Peyer's patch (tissue), 4 donors: ENCODE measurements around the gene PLOD3. TPM values are rescaled to one million over a fixed set of nuclear protein-coding genes. Genes with fewer than 3 reads are reported as not detected.

Source experiments
- DNase-seq, 3 donors: peaks; one replicate each; pipeline ENCODE4 v3.0.0-alpha.2; 2017 to 2019
- H3K27ac ChIP-seq, 4 donors: fragments of 200-600 bp; sonication (generic); one replicate each; pipeline ENCODE4 v1.5.1; 2016 to 2019
- H3K27me3 ChIP-seq, 2 donors: fragments of 200-600 bp; sonication (generic); one replicate each; pipeline ENCODE4 v1.5.1; 2019
- H3K36me3 ChIP-seq, 3 donors: fragments of 200-600 bp; sonication (generic); one replicate each; pipeline ENCODE4 v1.5.1; 2016 to 2019
- H3K4me1 ChIP-seq, 4 donors: fragments of 200-600 bp; sonication (generic); one replicate each; pipeline ENCODE4 v1.5.1; 2016 to 2019
- H3K4me3 ChIP-seq, 4 donors: fragments of 200-600 bp; sonication (generic); 1 replicate in 3 of 4; 2 replicates in 1 of 4; pipeline ENCODE4 v1.5.1; 2016 to 2019; ENCODE audit warnings: mild to moderate bottlenecking in 1 of 4
- H3K9me3 ChIP-seq, 4 donors: fragments of 200-600 bp; sonication (generic); one replicate each; pipeline ENCODE4 v1.5.1; 2016 to 2019; ENCODE audit warnings: mild to moderate bottlenecking in 1 of 4
- CTCF ChIP-seq, 6 experiments: fragments of 450-650 bp in 4 of 6; fragments of 200-600 bp in 2 of 6; sonication (generic) in 1 of 6; IDR thresholded peaks; one replicate each; pipeline ENCODE4 v1.5.1; 2017 to 2019; ENCODE audit warnings: antibody characterized with exemption in 6 of 6, mild to moderate bottlenecking in 3 of 6, moderate library complexity in 1 of 6
- POLR2A ChIP-seq, 2 donors: fragments of 450-650 bp; IDR thresholded peaks; one replicate each; pipeline ENCODE4 v1.5.1; 2017; ENCODE audit warnings: antibody characterized with exemption in 2 of 2, mild to moderate bottlenecking in 2 of 2, moderate library complexity in 2 of 2
- total RNA-seq, 4 donors: library from RNA; depleted of rRNA; stranded (reverse); fragments of >200 nt; gene quantifications; one replicate each; pipeline ENCODE4 v1.1.0, GENCODE V29; 2016

The PLOD3 gene
- total RNA-seq, 4 donors from 2014 or later: 62.7 to 103 (median 83.7) TPM

- Histone ChIP-seq H3K4me3 (peak overlapping the region in 3 of 4 donors; percentile 22 to 26 (median 22)), H3K27me3 (peaks cover 0 to 48% of the 10 kb centered on the region in 2 donors), H3K9me3 (peaks cover 0 to 5% (median 0%) of the 10 kb centered on the region in 4 donors), H3K36me3 (no peaks in the 10 kb centered on the region), H3K27ac (no peak overlapping the region), H3K4me1 (peaks cover 0 to 45% (median 30%) of the 10 kb centered on the region in 4 donors)
- peak in 1 of 3 donors; percentile 28 for DNase-seq
- TF ChIP-seq CTCF (IDR thresholded peaks at IDR 0.05) (peak in 1 of 6 experiments; percentile 29), POLR2A (IDR thresholded peaks at IDR 0.05) (no peak)
These were observed 45.2 kb downstream of the PLOD3 start for GRCh38 chr7:101172005-101172853.

- TF ChIP-seq POLR2A (IDR thresholded peaks at IDR 0.05) (no peak), CTCF (IDR thresholded peaks at IDR 0.05) (no peak)
- Histone ChIP-seq H3K27ac (no peak overlapping the region), H3K4me3 (no peak overlapping the region), H3K36me3 (no peaks in the 10 kb centered on the region), H3K9me3 (peaks cover 0 to 5% (median 0%) of the 10 kb centered on the region in 4 donors), H3K27me3 (peaks cover 0 to 56% of the 10 kb centered on the region in 2 donors), H3K4me1 (peaks cover 0 to 45% (median 30%) of the 10 kb centered on the region in 4 donors)
- no peak for DNase-seq
These were observed 45.9 kb downstream of the PLOD3 start for GRCh38 chr7:101171442-101171837.

GRCh38 chr7:101170617-101171441 lies 46.6 kb downstream of the PLOD3 start:
- Histone ChIP-seq H3K27ac (no peak overlapping the region), H3K4me3 (no peak overlapping the region), H3K27me3 (peaks cover 0 to 62% of the 10 kb centered on the region in 2 donors), H3K9me3 (peaks cover 0 to 5% (median 0%) of the 10 kb centered on the region in 4 donors), H3K4me1 (peaks cover 0 to 52% (median 33%) of the 10 kb centered on the region in 4 donors), H3K36me3 (no peaks in the 10 kb centered on the region)
- TF ChIP-seq CTCF (IDR thresholded peaks at IDR 0.05): no peak
- no peak for TF ChIP-seq POLR2A (IDR thresholded peaks at IDR 0.05)
- DNase-seq: no peak

GRCh38 chr7:101169838-101170551 lies 47.4 kb downstream of the PLOD3 start:
- TF ChIP-seq POLR2A (IDR thresholded peaks at IDR 0.05) (no peak), CTCF (IDR thresholded peaks at IDR 0.05) (peak; percentile 65 to 89 (median 78))
- Histone ChIP-seq H3K27ac (no peak overlapping the region), H3K4me1 (peaks cover 0 to 60% (median 38%) of the 10 kb centered on the region in 4 donors), H3K4me3 (no peak overlapping the region), H3K27me3 (peaks cover 0 to 64% of the 10 kb centered on the region in 2 donors), H3K36me3 (no peaks in the 10 kb centered on the region), H3K9me3 (peaks cover 0 to 8% (median 0%) of the 10 kb centered on the region in 4 donors)
- DNase-seq: peak; percentile 57 to 88 (median 86)
